Measurements from ENCODE around the gene CNTNAP2. TPM values are rescaled to one million over a fixed set of nuclear protein-coding genes. Genes with fewer than 3 reads are reported as not detected.

CNTNAP2 gene
- total RNA-seq, 1 experiment from 2014 or later = 0.03 TPM

DNA sequence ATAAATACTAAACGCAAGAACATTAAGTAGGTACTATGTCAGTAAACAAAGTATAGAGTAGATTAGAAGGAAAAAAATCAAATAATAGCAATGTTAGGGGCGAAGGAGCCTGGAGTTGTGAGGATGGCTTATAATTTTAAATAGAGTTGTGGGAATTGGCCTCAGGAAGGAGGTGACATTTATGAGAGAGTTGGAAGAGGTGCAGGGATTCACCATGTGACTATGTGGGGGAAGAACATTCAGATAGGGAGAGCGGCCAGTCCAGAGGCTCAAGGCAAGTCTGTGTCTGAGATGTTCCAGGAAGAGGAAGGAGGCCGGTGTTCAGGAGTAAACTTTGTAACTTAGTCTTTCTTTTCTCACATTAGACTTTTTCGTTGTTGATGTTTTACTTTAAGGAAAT, 1695.3 kb downstream of the CNTNAP2 start:
- no TSS peak for BruUV-seq (replicated peaks)
- ATAC-seq = no peak
- in situ Hi-C loops (cut with HindIII; ENCODE audit: low pct_unique_long_range_greater_than_20kb, low sequenced_read_pairs) = no loop called here
- Histone ChIP-seq H3K27ac (ENCODE audit: low read length) (no peak overlapping the region), H3K36me3 (ENCODE audit: control insufficient read depth, insufficient read depth, low read length) (no peaks in the 10 kb centered on the region), H3K4me3 (ENCODE audit: low read depth in 2 of 2, low read length in 2 of 2) (no peak overlapping the region), H3K9me3 (ENCODE audit: control insufficient read depth, insufficient read depth, low read depth, low read length) (no peaks in the 10 kb centered on the region), H3K27me3 (ENCODE audit: control insufficient read depth, insufficient read depth, low read length) (no peaks in the 10 kb centered on the region), H3K4me1 (ENCODE audit: control insufficient read depth, insufficient read depth, low read length) (no peaks in the 10 kb centered on the region)
- POLR2A ChIA-PET = no interaction called here
- no peak for TF ChIP-seq TCF7L2 (IDR thresholded peaks at IDR 0.05; ENCODE audit: low read depth, low read length)
- TF ChIP-seq POLR2AphosphoS5 (IDR thresholded peaks at IDR 0.05; ENCODE audit: low read depth, low read length) = no peak
- TF ChIP-seq, protein P1, sequence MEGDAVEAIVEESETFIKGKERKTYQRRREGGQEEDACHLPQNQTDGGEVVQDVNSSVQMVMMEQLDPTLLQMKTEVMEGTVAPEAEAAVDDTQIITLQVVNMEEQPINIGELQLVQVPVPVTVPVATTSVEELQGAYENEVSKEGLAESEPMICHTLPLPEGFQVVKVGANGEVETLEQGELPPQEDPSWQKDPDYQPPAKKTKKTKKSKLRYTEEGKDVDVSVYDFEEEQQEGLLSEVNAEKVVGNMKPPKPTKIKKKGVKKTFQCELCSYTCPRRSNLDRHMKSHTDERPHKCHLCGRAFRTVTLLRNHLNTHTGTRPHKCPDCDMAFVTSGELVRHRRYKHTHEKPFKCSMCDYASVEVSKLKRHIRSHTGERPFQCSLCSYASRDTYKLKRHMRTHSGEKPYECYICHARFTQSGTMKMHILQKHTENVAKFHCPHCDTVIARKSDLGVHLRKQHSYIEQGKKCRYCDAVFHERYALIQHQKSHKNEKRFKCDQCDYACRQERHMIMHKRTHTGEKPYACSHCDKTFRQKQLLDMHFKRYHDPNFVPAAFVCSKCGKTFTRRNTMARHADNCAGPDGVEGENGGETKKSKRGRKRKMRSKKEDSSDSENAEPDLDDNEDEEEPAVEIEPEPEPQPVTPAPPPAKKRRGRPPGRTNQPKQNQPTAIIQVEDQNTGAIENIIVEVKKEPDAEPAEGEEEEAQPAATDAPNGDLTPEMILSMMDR (IDR thresholded peaks at IDR 0.05) = no peak
- TF ChIP-seq SIN3A (IDR thresholded peaks at IDR 0.05; ENCODE audit: borderline replicate concordance, insufficient read depth, low read depth, low read length) = no peak
- TF ChIP-seq, protein P2, sequence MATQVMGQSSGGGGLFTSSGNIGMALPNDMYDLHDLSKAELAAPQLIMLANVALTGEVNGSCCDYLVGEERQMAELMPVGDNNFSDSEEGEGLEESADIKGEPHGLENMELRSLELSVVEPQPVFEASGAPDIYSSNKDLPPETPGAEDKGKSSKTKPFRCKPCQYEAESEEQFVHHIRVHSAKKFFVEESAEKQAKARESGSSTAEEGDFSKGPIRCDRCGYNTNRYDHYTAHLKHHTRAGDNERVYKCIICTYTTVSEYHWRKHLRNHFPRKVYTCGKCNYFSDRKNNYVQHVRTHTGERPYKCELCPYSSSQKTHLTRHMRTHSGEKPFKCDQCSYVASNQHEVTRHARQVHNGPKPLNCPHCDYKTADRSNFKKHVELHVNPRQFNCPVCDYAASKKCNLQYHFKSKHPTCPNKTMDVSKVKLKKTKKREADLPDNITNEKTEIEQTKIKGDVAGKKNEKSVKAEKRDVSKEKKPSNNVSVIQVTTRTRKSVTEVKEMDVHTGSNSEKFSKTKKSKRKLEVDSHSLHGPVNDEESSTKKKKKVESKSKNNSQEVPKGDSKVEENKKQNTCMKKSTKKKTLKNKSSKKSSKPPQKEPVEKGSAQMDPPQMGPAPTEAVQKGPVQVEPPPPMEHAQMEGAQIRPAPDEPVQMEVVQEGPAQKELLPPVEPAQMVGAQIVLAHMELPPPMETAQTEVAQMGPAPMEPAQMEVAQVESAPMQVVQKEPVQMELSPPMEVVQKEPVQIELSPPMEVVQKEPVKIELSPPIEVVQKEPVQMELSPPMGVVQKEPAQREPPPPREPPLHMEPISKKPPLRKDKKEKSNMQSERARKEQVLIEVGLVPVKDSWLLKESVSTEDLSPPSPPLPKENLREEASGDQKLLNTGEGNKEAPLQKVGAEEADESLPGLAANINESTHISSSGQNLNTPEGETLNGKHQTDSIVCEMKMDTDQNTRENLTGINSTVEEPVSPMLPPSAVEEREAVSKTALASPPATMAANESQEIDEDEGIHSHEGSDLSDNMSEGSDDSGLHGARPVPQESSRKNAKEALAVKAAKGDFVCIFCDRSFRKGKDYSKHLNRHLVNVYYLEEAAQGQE (IDR thresholded peaks at IDR 0.05; ENCODE audit: insufficient read depth in 1 of 2, low read depth in 2 of 2, low read length in 1 of 2) = no peak
- intact Hi-C loops (cut with micrococcal nuclease; ENCODE audit: unreplicated experiment) = no loop called here
- no peak for DNase-seq (ENCODE audit: low read depth, low spot score)
- CTCF ChIA-PET = no interaction called here

DNA sequence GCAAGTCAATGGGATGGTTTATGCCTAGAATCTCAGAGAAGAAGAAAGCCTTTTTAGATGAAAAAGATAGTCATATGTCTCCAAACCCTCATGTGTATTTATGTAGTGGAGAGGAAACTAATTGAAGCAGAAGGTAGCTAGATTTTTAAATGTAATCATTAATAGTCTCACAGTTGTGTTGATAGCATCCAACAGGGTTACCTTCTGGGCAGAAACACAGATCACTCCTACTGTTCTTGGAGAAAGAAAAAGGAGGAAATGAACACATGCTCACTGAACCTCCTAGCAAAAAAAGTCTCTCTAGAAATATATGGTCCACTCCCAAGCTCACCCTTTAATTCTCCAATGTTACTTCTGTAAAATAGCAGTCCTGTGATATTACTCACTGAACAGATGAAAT, 1696.7 kb downstream of the CNTNAP2 start:
- ChIA-PET CTCF (no interaction called here), POLR2A (no interaction called here)
- ATAC-seq (no peak), DNase-seq (ENCODE audit: low read depth, low spot score) (no peak)
- H3K27me3 ChIP-seq (ENCODE audit: control insufficient read depth, insufficient read depth, low read length) = no peaks in the 10 kb centered on the region
- H3K27ac ChIP-seq (ENCODE audit: low read length) = no peak overlapping the region
- no peaks in the 10 kb centered on the region for H3K36me3 ChIP-seq (ENCODE audit: control insufficient read depth, insufficient read depth, low read length)
- intact Hi-C loops (cut with micrococcal nuclease; ENCODE audit: unreplicated experiment) (no loop called here), in situ Hi-C loops (cut with HindIII; ENCODE audit: low pct_unique_long_range_greater_than_20kb, low sequenced_read_pairs) (no loop called here)
- TF ChIP-seq, protein P2 (IDR thresholded peaks at IDR 0.05; ENCODE audit: insufficient read depth in 1 of 2, low read depth in 2 of 2, low read length in 1 of 2) = no peak
- no peak for TF ChIP-seq POLR2AphosphoS5 (IDR thresholded peaks at IDR 0.05; ENCODE audit: low read depth, low read length)
- TF ChIP-seq TCF7L2 (IDR thresholded peaks at IDR 0.05; ENCODE audit: low read depth, low read length) = no peak
- no peak for TF ChIP-seq SIN3A (IDR thresholded peaks at IDR 0.05; ENCODE audit: borderline replicate concordance, insufficient read depth, low read depth, low read length)
- TF ChIP-seq, protein P1 (IDR thresholded peaks at IDR 0.05) = no peak
- H3K4me1 ChIP-seq (ENCODE audit: control insufficient read depth, insufficient read depth, low read length) = no peaks in the 10 kb centered on the region
- no peaks in the 10 kb centered on the region for H3K9me3 ChIP-seq (ENCODE audit: control insufficient read depth, insufficient read depth, low read depth, low read length)
- no TSS peak for BruUV-seq (replicated peaks)
- H3K4me3 ChIP-seq (ENCODE audit: low read depth in 2 of 2, low read length in 2 of 2) = no peak overlapping the region
